GM21528 (cell line): ENCODE data around the gene CYBB.

Source experiments
- ATAC-seq: cut with Tn5 transposase; IDR thresholded peaks from one replicate; pipeline ENCODE4 v1.9.1; 2021; ENCODE audit warnings: mild to moderate bottlenecking, moderate library complexity; ENCODE audit not compliant: unreplicated experiment, low FRiP score

CYBB gene

DNA sequence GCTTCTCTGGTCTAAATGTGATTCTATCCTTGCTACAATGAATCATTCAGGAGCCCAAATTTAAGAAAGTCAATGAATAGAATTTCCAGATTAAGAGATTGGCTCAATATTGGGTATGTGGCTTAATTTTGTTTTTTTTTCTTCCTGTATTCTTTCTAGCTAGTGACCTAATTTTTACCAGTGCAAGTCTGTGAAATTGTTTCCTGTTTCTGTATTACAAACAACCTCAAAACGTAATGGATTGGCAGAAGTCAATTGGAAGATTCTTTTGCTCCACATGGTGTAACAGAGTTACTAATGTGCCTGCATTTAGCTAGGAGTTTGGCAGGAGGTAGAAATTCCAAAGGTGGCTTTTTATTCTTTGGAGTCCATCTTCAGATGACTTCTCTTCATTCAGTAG is 49.9 kb downstream of the CYBB start:
- no peak for ATAC-seq

GRCh38 chrX:37830371-37830770 is 50.5 kb downstream of the CYBB start:
- no peak for ATAC-seq

- ATAC-seq: no peak
Measured at GRCh38 chrX:37834937-37835336, 55.1 kb downstream of the CYBB start.

- no peak for ATAC-seq
Measured at GRCh38 chrX:37840931-37841330, 61.1 kb downstream of the CYBB start.

- ATAC-seq: no peak
Measured at GRCh38 chrX:37844622-37845021, 64.8 kb downstream of the CYBB start.

DNA sequence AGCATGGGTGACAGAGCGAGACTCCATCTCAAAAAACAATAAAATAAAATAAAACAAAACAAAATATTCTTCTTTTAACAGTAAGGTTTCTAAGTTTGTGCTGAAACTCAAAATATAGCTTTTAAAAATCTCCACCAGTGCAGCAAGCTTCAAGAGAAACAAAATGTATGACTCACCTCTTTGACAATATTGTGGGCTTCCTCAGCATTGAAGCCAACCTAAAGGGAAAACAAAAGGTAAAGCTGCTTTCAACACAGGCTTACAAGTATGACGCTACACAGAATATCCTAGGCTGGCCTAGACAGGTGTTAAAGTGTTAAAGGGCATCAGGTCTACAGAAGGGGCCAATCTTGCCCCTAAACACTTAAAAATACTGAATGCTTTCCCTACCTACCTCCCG is 66.3 kb downstream of the CYBB start:
- ATAC-seq: no peak

GRCh38 chrX:37846558-37846933 is 66.7 kb downstream of the CYBB start:
- no peak for ATAC-seq

DNA sequence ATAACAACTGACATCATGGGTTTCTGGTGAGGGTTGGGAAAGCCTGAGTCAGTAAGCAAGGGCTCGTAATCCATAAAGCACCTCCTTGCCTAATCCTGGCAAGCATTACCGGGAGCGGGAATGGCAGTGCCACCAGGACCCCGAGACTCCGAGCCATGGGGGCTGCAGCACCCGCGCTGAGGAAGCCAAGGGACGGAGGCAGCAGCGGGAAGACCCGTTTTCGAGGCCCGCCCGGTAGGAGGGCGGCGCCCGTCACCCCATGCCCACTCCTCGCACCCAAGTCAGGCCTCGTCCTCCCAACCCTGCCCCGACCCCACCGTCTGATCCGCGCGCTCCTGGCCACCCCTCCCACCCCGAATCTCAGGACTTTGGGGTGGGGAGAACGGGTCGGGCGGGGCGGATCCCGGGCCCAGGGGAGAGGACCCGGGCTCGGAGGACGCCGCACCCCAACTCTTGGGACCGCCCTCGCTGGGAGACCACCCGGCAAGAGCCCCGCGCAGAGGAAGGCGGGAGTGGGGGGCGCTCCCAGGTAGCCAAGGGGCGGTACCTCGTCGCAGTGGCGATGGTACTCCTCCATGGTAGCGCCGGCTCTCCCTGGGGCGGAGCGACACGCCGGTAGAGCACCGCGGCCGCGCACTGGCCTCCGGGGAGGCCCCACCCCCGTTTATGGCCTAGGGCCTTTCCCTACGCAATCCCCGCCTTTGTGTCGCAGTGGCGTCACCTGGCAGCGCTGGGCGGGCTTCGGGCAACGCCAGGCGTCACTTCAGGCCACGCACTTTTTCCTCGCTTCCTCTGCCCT is 67.3 kb downstream of the CYBB start, which contains the start of gene DYNLT3:
TSS of gene DYNLT3 (minus strand) at position 638 of the 799 bp plus-strand sequence. CDS start at position 577, 61 bp downstream.
- peak; percentile 100 for ATAC-seq

DNA sequence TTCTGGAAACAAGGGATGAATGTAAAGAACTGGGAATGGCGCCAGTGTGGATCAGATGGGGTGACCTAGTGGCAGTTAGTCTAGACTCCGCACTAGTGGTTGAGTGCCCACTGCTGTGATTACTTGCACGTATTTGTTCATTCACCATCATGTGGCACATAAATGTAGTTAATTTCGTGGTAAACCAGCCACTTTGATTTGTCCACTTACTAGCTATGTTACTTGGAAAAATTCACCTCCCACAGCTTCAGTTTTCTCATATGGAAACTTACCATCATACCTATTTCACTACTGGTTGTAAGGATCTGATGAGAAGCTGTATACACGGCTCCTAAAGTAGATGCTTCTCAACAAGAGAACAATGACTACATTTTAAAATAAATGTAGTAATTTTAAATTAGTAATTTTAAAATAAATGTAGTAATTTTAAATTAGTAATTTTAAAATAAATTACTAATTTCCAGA is 67.9 kb downstream of the CYBB start:
- peak; percentile 35 for ATAC-seq

- ATAC-seq: no peak
Measured at GRCh38 chrX:37854148-37854547, 74.3 kb downstream of the CYBB start.

GRCh38 chrX:37854748-37855147 is 74.9 kb downstream of the CYBB start:
- ATAC-seq: no peak

- ATAC-seq: no peak
Measured at GRCh38 chrX:37860721-37861120, 80.9 kb downstream of the CYBB start.

GRCh38 chrX:37862851-37863250 is 83.0 kb downstream of the CYBB start:
- ATAC-seq: no peak
